Bone marrow (tissue), 2 donors: ENCODE results near the gene GAPDHS.

ENCODE experiments used
- DNase-seq, 2 donors: peaks; one replicate each; lab custom pipeline; 2025; lab: John Stamatoyannopoulos, UW

Gene GAPDHS

GRCh38 chr19:35557539-35558399 is 24.5 kb downstream of the GAPDHS start:
- DNase-seq: peak in 1 of 2 donors; percentile 19

GRCh38 chr19:35558400-35559280 is 25.4 kb downstream of the GAPDHS start:
- no peak for DNase-seq

GRCh38 chr19:35559281-35559659 is 26.0 kb downstream of the GAPDHS start:
- no peak for DNase-seq

DNA sequence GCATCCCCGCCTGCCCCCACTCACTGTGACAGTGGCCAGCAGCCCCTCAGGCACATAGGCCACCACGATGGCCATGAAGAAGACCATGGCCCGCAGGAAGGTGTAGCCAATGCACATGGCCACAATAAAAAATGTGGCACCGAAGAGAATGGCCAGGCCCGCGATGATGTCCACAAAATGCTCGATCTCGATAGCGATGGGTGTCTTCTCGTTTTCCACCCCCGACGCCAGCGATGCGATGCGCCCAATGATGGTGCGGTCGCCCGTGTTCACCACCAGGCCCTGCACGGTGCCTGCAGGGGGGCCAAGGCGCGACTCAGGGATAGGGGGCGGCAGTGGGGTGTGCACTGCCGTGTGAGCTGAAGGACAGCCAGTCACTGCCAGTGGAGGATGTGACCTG is 26.5 kb downstream of the GAPDHS start:
- DNase-seq: no peak

DNA sequence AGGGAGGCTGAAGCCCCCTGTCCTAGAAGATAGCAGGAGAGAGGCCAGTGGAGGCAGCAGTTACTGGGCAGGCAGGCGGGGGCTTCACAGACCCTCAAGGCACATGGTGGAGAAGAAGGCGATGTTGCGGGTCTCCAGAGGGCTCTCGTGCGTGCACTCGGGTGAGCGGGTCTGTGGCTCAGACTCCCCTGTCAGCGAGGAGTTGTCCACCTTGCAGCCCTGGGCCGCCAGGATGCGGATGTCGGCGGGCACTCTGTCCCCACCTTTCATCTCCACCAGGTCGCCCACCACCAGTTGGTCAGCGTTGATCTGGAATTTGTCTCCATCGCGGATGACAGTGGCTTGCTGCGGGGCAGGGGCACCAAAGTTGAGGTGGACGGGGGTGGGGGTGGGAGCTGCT is 27.0 kb downstream of the GAPDHS start:
- DNase-seq: no peak

DNA sequence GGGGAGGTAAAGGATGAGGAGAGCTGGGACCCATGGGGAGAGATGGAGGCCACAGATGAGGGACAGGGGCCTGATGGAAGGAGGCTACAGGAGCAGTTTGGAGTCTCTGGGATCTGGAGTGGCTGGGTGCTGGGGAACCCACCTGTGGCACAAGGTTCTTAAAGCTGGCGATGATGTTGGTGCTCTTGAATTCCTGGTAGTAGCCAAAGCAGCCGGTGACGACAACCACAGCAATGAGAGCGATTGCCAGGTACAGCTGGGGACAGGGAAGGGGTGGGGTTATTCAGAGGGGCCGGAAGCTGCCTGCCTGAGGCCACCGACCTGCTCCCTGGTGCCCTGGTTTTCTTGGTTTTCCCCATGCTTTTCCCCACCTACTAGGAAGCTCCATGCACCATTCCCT is 27.4 kb downstream of the GAPDHS start:
- no peak for DNase-seq

DNA sequence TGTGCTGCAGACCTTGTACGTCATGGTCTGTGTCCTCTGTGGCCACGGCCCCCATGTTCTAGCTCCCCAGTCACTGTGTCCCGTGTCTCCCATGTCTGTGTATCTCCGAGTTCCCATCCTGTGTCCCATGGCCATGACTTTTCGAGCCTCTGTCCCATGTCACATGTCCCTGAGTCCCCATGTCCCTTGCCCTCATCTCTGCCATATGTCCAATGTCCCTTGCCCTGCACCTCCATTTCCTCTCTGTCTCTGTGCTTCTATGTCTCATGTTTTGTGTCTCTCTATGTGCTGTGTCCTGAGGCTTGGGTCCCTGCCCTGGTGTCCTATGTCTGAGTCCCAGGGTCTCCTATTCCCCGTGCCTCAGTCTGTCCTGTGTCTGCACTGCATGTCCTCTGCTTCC is 28.2 kb downstream of the GAPDHS start:
- no peak for DNase-seq

- no peak for DNase-seq
Measured at GRCh38 chr19:35562336-35562735, 29.1 kb downstream of the GAPDHS start.

- no peak for DNase-seq
Measured at GRCh38 chr19:35562776-35563175, 29.5 kb downstream of the GAPDHS start.

GRCh38 chr19:35563207-35563829 is 30.1 kb downstream of the GAPDHS start, which contains the start of gene ATP4A:
Gene ATP4A (minus strand): TSS chr19:35563658. CDS start chr19:35563629, 29 bp downstream.
- DNase-seq: no peak

GRCh38 chr19:35565016-35565856 is 32.0 kb downstream of the GAPDHS start:
- DNase-seq: no peak

GRCh38 chr19:35566738-35567137 is 33.5 kb downstream of the GAPDHS start:
- no peak for DNase-seq

GRCh38 chr19:35569281-35569781 is 36.1 kb downstream of the GAPDHS start:
- no peak for DNase-seq

DNA sequence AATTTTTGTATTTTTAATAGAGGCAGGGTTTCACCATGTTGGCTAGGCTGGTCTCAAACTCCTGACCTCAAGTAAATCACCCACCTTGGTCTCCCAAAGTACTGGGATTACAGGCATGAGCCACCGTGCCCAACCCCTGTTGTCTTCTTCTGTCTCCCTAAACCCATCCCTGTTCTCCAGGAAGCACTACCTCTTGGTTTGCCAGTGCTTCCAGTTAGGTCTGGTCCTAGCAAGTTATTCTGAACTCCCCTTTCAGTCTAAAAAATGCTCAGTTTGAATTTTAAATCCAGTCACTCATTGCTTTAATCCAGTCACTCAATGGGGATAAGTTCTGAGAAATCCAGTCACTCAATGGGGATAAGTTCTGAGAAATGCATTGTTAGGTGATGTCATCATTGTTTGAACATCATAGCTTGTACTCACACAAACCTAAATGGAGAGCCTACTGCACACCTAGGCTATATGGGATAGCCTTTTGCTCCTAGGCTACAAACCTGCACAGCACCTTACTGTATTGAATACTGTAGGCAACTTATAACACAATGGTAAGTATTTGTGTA is 38.2 kb downstream of the GAPDHS start:
- DNase-seq: no peak

GRCh38 chr19:35577918-35578317 is 44.7 kb downstream of the GAPDHS start:
- DNase-seq: no peak

DNA sequence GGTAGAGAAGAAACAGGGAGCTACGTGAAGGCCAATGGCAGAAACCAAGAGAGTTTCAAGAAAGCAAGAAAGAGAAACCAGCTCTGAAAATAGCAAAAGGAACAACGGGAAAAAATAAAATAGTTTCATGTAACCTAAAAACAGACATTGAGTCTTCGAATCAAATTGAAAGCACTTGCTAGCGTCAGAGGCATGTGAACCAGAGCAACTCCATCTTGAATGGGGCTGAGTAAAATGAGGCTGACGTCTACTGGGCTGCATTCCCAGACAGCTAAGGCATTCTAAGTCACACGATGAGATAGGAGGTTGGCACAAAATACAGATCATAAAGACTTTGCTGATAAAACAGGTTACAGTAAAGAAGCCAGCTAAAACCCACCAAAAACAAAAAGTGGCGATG is 45.5 kb downstream of the GAPDHS start:
- DNase-seq: no peak

DNA sequence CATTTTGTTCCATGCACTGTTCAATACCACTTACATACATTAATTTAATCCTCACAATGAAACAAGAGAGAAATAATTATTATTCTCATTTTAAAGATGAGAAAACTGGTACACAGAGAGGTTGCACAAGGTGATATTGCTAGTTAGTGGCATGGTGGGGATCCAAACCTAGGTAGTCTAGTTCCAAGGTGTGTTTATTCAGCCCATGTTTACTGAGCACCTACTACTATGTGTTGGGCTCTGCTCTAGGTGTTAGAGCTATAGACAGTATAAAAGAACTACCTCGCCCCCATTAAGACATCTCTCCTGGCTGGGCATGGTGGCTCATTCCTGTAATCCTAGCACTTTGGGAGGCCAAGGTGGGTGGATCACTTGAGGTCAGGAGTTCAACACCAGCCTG is 49.5 kb downstream of the GAPDHS start:
- DNase-seq: no peak

DNA sequence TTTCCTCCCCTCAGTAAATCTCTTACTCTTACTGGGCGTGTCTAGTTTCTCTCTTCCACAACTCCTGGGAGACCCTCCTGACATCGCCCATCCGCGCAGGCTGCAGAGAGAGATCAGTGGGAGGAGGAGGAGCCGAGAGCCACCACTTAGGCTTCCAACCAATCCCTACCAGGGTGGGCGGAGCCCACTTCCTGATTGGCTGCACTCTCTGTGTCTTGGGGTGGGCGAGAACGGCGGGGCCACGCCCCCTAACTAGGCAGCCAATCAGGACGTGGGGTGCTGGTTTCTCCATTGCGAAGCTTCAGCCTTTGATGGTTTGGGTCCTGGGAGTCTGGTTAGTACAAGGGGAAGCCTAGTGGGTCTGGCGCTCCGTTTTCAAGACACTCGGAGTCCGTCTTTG is 52.6 kb downstream of the GAPDHS start, which contains the start of gene PMIS2:
Gene PMIS2, plus strand, starts transcription at position 326 of the 400 bp plus-strand sequence. CDS start 87 bp downstream, outside the sequence.
- DNase-seq: no peak

DNA sequence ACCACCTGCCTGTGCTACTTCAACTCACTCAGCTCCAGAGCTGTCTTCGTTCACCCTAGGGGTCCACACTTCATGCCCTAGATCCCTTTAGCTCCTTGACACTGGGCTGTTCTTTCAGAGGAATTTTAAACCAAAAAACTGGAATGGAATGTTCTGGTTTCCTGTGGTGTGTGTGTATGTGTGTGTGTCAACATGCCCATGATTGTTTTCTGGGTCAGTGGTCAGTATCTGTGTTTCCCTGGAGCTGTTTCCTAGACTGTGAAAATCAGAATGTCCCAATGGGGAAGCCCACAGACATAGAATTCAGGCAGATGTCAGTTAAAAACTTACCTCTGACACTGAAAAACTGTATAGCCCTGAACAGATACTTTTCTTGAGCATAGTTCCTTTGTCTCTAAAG is 54.1 kb downstream of the GAPDHS start:
- DNase-seq: no peak

- DNase-seq: no peak
Measured at GRCh38 chr19:35590875-35591274, 57.6 kb downstream of the GAPDHS start.

DNA sequence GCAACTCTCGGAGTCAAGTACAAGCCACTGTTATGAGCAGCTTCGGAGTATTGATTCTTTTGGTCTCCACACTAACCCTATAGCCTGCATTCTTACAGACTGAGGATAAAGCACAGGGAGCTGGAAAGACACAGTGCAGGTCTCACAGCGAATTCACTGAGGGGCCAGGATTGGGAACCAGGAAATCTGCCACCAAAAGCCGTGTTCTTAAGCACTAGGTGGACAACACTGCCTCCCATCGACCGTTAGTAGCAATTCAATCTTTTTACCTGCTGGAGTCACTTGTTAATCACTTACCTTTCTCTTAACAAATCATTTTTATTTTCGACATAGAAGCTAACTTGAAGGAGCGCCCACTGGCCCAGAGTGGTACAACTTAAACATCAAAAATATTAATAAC is 59.0 kb downstream of the GAPDHS start:
- DNase-seq: peak in 1 of 2 donors; percentile 44
